NCI-H2081 (cell line): Measurements from ENCODE around the gene USP49.

Experiments
- DNase-seq, 2 experiments: peaks; one replicate each; lab custom pipeline; 2025; lab: John Stamatoyannopoulos, UW

USP49 gene

DNA sequence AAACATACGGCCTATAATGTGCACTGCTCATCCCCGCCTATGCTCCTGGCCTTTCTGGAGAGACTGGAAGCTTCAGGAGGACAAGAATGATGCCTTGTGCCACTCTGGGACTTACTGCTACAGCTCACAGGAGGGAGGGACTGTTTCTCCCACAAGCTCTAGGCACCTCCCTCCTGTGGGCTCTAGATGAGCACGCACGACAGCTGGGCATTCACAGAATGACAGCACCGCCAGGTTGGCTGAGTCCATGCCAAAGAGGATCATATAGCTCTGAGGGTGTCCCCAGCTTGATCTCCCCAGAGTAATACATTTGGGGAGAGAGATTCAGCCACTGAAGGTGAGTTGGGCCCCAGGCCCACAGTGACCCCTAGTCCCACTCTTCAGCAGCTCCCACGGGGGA, 137.9 kb downstream of the USP49 start:
- no peak for DNase-seq

DNA sequence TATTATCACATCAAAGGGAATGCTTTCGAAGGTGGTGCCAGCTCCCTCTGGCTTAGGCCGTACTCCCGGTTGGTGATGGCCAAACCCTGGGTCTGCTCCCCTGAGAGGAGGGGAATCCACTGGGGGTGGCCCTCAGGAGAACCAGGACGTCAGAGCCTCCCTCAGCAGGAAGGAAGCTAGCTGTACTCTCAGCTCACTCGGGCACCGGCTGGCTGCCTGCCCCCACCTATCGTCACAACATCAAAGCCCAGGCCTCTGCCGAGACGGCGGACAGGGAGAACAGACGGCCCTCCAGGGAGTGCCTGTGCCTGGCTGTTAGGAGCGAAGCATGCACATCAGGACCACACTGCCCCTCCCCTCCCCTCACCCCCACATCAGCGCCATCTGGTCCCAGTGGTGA, 138.8 kb downstream of the USP49 start:
- DNase-seq = no peak

DNA sequence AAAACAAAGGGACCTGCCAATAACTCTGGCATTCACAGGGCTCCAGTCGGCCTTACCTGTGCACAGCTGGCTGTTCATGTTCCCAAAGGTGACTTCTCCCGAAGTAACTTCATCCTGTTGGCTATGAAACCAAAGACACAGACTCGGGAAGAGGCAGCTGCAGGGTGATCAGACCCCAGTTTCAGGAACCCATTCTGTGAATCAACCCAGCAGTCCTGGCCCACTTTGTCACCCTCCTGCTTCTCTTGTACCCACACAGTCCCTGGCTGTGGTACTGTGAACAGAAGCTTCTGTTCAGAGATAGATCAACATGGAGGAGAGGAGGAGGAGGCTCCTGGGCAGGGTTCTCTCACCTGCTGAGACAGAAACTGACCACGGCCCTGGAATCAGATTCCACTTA, 139.3 kb downstream of the USP49 start:
- DNase-seq = no peak

DNA sequence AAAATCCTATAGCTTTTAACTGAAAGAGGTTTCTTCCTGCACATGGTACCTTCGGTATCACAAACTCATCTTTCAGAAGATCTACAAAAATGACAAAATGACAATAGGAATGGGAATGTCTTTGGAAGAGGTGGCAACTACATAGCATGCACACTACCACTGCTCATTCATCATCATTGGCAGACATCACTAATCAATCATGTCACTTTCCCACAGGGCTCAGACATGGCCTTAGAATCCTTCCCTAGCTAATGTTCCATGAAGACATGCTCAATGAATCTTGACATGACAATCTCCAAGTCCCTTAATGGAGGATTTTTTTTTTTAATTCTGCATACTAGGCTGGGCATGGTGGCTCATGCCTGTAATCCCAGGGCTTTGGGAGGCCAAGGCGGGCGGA, 144.8 kb downstream of the USP49 start:
- DNase-seq = no peak

DNA sequence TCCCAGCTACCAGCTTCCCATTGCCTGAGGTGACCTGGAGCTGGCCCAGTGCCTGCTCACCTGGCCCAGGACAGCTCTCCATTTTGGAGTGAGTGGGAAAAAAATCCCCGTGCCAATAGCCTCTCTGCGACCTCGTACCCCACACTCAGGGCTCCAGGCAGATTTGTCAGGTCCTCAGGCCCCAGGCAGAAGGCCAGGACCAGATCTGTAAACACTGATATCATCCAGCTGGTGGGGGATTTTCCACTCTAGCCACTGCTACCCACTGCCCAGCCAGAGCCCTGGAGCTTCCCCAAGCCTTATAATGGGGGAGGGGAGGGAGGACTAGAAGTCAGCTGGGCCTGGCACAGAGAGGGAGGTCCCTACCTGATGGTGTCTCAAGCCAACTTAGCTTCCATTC, 146.6 kb downstream of the USP49 start:
- DNase-seq = no peak

DNA sequence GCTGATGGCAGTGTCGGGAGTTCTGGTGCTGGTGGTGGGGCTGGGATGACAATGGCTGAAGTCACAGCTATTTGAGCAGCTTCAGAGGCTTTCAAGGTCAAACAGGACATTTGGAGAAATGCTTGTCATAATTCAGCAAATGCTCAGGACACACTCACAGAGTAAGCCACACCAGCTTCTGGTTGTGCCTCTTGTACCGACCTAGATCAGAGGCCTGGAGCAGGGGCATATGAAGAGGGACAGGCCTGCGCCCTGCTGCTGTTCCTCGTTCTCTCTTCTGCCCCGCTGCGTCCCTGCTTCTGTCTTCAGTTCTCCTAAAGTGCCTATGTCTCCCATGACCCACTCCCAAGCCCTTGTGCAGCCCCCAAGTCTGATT, 147.1 kb downstream of the USP49 start:
- DNase-seq = no peak

DNA sequence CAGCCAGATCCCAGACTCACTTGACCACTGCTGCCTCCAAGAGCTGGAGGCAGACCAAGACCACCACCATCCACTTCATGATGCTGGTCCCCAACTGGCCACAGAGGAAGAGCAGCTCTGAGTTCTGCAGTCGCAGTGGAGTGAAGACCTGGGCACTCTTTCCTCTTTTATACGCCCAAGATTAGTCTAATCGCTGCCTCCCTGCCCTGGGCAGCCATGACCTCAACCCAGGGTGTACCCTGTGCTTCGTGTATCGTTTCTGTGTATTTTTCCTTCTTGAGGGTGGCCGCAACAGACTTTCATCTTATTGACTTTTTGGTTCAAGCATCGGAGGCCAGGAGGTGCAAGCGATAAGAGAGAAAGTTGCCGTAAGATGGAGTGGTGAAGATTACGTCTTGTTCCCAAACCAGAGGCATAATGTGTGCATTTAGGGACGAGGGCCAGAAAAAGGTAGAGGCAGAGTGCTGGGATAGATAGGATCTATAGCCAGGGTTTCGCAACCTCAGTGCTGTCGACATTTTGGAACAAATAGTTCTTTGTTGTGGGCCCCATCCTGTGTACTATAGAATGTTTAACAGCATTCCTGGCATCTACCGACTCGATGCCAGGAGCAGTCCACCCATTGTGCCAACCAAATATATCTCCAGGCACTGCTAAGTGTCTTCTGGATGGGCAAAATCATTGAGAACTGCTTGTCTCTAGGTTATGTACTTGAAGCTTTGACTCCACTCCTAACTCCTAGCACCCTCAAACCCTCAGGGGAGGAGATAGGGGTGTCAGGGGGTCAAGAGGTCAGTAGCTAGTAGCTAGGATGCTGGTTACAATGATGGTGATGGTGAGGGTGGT, 147.7 kb downstream of the USP49 start, which contains the start of gene PGC:
Gene PGC, minus strand, starts transcription at position 142 of the 846 bp plus-strand sequence. Its CDS starts 63 bp downstream, at position 79.
- no peak for DNase-seq

DNA sequence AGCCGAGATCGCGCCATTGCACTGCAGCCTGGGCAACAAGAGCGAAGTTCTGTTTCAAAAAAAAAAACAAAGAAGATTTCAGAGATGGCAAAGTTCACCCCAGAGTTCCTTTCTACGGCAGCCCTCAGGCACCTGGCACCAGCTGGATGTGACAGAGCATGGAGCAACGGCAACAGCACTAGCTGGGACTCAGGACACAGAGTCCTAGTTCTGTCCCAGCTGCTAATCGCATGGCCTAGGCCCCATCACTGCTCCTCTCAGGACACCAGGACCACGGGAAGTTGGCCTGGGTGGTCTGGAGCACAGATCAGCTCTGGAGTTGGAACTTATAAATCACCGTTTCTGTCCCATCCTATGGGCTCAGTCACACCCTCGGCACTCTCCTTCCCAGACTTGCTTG, 149.1 kb downstream of the USP49 start:
- no peak for DNase-seq

DNA sequence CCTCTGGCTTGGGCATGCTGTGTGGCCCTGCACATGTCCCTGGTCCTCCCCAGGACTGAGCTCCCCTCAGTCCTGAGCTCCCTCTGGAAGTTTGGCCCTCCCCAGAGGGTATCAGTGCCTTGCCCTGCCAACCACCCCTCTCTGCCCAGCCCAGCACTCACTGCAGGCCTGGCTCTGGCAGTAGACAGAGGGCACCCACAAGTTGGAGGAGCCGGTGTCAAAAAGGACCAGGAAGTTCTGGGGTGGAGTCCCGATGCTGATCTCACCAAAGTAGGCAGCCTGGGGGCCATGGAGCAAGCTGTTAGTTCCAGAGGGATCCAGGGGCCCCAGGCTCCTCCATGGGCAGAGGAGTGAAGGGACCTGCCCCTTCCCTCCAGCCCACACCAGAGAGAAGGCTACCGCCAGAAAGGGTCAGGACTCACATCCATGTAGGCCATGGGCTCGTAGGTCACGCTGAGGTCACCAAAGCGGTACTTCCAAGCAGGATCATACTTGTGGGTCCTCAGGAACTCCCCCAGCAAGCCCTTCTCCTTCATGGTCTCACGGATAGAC, 150.9 kb downstream of the USP49 start:
- DNase-seq = no peak

DNA sequence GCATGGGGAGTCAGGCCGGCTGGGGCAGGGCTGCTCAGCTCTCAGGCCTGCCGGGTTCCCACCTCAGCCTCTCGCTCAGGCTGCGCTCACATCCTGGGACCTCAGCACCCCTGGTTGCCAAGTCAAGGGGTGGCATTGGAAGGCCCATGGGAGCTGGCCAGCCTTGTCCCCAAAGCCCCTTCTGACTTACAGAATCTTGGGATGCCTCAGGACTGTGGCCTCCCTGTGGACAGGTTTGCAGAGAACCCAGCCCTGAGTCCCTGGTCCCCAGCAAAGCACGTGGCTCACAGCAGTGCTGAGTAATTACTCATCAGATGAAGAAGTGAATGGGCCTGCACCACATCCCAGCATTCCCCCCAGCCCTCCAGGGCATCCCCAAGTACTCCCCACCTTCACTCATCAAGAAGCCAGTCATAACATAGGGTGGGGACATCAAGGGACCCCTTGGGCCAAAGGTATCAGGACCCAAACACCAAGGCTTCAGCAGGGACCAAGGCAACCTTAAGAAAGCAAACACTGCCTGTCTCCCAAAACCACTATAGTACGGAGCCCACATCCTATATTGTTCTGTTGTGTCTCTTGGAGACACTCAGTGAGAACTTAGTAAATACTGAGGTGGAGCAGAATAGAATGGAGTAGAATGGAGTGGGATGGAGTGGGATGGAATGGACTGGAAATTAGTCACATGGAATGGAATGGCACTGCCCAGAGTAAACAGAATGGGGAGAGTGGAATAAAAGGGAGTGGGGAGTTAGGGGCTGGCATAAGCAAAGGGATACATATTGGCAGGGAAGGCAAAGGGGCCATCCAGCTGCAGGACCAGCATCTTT, 151.6 kb downstream of the USP49 start:
- no peak for DNase-seq

DNA sequence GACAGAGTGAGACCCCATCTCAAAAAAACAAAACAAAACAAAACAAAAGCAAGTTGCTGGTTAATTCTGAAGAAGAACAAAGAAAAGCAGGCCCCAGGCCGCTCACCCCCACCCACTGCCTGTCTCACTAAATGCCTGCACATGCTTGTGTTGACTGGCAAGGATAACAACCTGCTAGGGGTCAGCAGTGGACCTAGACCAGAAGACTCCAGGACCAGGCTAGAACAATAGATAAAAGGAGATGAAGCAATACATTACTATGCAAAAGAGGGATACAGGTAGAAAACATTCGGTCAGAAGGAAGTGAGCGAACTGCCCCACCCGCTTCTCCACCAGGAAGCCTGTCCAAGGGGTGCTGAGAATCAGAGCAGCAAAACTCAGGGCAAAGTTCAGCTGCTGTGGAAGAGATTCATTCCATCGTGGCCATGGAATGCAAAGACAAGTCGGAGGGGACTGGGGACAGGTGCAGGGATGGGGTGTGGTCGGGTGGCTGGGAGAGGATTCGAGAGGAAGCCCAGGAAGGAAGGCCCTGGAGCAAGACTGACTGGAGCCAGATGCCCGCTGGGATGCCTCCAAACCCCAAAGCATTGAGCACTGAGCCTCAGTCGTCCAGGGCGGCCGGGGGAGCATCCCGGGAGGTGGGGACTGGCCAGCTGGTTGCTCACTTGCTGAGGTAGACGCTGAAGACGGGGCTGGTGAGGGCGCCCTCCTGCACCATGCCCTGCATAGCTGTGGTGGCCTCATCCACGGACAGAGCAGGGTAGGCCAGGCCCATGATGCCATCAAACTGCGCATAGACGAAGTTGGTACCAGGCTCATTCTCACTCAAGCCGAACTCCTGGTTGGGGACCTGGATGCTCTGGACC, 153.3 kb downstream of the USP49 start:
- DNase-seq = no peak

DNA sequence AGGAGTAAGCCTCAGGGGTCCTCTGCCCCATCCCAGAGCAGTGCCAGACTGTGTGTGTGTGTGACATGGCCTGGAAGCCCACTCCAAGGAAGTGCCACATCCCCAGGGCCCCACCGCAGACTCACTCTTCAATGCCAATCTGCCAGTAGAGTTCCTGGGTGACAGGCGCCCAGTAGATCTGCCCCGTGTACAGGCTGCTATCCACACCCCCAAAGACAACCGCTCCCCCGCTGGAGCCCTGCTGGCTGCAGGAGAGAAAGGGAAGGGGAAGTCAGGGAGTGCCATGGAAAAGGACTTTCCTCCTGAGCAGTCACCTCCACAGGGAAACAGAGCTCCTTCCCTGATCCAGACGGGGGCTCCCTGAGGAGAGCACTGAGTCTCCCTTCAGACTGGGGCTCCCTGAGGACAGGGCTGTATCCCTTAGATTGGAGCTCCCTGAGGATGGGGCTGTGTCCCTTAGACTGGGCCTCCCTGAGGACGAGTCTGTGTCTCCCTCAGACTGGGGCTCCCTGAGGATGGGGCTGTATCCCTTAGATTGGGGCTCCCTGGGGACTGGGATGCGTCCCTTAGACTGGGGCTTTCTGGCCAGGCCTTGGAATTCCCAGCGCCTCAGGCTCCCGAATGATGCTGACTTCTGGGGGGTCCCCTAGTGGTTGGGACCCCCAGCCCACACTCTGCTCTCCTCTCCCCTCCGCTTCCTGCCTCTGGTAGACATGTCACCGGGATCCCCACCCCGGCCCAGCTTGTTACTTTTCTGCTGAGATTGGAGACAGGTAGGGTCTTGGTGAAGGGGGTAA, 154.6 kb downstream of the USP49 start:
- no peak for DNase-seq
